HL-60 (cell line): ENCODE results near the gene CAMTA1.

Experiments used
- CTCF ChIP-seq: IDR thresholded peaks from one replicate; pipeline ENCODE4 v1.5.1; 2011; ENCODE audit warnings: low read length, control low read depth, inconsistent platforms; ENCODE audit not compliant: insufficient read depth
- GABPA ChIP-seq: IDR thresholded peaks from 2 replicates; pipeline ENCODE4 v1.6.1; 2012; ENCODE audit warnings: low read depth
- POLR2AphosphoS5 ChIP-seq: IDR thresholded peaks from 2 replicates; pipeline ENCODE4 v1.6.1; 2012; ENCODE audit warnings: low read depth
- SPI1 ChIP-seq: IDR thresholded peaks from 2 replicates; pipeline ENCODE4 v1.6.1; 2012; ENCODE audit warnings: low read depth, mild to moderate bottlenecking, borderline replicate concordance
- TF ChIP-seq, protein P1 (sequence below): IDR thresholded peaks from 2 replicates; pipeline ENCODE4 v1.6.1; 2012; ENCODE audit warnings: low read depth; ENCODE audit not compliant: insufficient replicate concordance

- no peak for TF ChIP-seq CTCF
- TF ChIP-seq GABPA: no peak
- no peak for TF ChIP-seq POLR2AphosphoS5
- TF ChIP-seq, protein P1, sequence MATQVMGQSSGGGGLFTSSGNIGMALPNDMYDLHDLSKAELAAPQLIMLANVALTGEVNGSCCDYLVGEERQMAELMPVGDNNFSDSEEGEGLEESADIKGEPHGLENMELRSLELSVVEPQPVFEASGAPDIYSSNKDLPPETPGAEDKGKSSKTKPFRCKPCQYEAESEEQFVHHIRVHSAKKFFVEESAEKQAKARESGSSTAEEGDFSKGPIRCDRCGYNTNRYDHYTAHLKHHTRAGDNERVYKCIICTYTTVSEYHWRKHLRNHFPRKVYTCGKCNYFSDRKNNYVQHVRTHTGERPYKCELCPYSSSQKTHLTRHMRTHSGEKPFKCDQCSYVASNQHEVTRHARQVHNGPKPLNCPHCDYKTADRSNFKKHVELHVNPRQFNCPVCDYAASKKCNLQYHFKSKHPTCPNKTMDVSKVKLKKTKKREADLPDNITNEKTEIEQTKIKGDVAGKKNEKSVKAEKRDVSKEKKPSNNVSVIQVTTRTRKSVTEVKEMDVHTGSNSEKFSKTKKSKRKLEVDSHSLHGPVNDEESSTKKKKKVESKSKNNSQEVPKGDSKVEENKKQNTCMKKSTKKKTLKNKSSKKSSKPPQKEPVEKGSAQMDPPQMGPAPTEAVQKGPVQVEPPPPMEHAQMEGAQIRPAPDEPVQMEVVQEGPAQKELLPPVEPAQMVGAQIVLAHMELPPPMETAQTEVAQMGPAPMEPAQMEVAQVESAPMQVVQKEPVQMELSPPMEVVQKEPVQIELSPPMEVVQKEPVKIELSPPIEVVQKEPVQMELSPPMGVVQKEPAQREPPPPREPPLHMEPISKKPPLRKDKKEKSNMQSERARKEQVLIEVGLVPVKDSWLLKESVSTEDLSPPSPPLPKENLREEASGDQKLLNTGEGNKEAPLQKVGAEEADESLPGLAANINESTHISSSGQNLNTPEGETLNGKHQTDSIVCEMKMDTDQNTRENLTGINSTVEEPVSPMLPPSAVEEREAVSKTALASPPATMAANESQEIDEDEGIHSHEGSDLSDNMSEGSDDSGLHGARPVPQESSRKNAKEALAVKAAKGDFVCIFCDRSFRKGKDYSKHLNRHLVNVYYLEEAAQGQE: no peak
- TF ChIP-seq SPI1: no peak
These were observed 740.2 kb downstream of the CAMTA1 start for GRCh38 chr1:7525338-7526063.
